Loucy (cell line): ENCODE data around the gene GAB2.

Experiments used
- H2AFZ ChIP-seq: fragments of 200-600 bp; sonication (generic); 2 replicates; pipeline ENCODE4 v1.6.0; 2016; ENCODE audit warnings: antibody characterized with exemption, mild to moderate bottlenecking, low read length, moderate library complexity
- H3F3A ChIP-seq: fragments of 200-600 bp; 2 replicates; pipeline ENCODE4 v1.6.0; 2016; ENCODE audit warnings: antibody characterized with exemption, low read depth, mild to moderate bottlenecking
- H3K27me3 ChIP-seq: fragments of 200-600 bp; sonication (generic); 2 replicates; pipeline ENCODE4 v1.6.1; 2014; ENCODE audit warnings: low read length, mild to moderate bottlenecking; ENCODE audit not compliant: insufficient read depth, poor library complexity, severe bottlenecking
- H3K36me3 ChIP-seq: fragments of 200-600 bp; sonication (generic); 2 replicates; pipeline ENCODE4 v1.6.1; 2016; ENCODE audit warnings: low read length; ENCODE audit not compliant: insufficient read depth
- H3K4me1 ChIP-seq: fragments of 200-600 bp; sonication (generic); 2 replicates; pipeline ENCODE4 v1.5.1; 2014; ENCODE audit warnings: low read length, mild to moderate bottlenecking; ENCODE audit not compliant: insufficient read depth, poor library complexity, severe bottlenecking
- H3K4me2 ChIP-seq: fragments of 200-600 bp; sonication (generic); 2 replicates; pipeline ENCODE4 v1.6.0; 2014; ENCODE audit warnings: antibody characterized with exemption, low read length, low read depth, mild to moderate bottlenecking; ENCODE audit not compliant: poor library complexity, severe bottlenecking
- H3K4me3 ChIP-seq: fragments of 200-600 bp; sonication (generic); 2 replicates; pipeline ENCODE4 v1.5.1; 2014; ENCODE audit warnings: low read length, mild to moderate bottlenecking, mixed read lengths; ENCODE audit not compliant: poor library complexity, severe bottlenecking
- H3K79me2 ChIP-seq: fragments of 200-600 bp; sonication (generic); 2 replicates; pipeline ENCODE4 v1.6.1; 2014; ENCODE audit warnings: low read length; ENCODE audit not compliant: insufficient read depth
- H3K9ac ChIP-seq: fragments of 200-600 bp; sonication (generic); 2 replicates; pipeline ENCODE4 v1.6.0; 2014; ENCODE audit warnings: mild to moderate bottlenecking, low read depth, low read length, moderate library complexity; ENCODE audit not compliant: poor library complexity, severe bottlenecking
- H3K9me2 ChIP-seq: fragments of 200-600 bp; sonication (generic); replicated peaks from 2 replicates; pipeline ENCODE4 v1.6.1; 2016; ENCODE audit warnings: low read depth, low read length, mixed read lengths
- H3K9me3 ChIP-seq: fragments of 200-600 bp; sonication (generic); 2 replicates; pipeline ENCODE4 v1.6.1; 2014; ENCODE audit warnings: mild to moderate bottlenecking, antibody characterized with exemption, low read length, low read depth; ENCODE audit not compliant: insufficient read depth
- H4K20me1 ChIP-seq: fragments of 200-600 bp; sonication (generic); 2 replicates; pipeline ENCODE4 v1.6.0; 2014; ENCODE audit warnings: antibody characterized with exemption, low read length, mild to moderate bottlenecking; ENCODE audit not compliant: insufficient read depth, poor library complexity, severe bottlenecking
- EZH2phosphoT487 ChIP-seq: fragments of 200-600 bp; IDR thresholded peaks from 2 replicates; pipeline ENCODE4 v1.6.1; 2018; ENCODE audit warnings: antibody characterized with exemption, mild to moderate bottlenecking, moderate library complexity, borderline replicate concordance
- TF ChIP-seq, protein P1 (sequence below): fragments of 200-600 bp; sonication (generic); conservative IDR thresholded peaks from 2 replicates; pipeline ENCODE4 v1.5.1; 2014; ENCODE audit warnings: mild to moderate bottlenecking, antibody characterized with exemption, low read length

The GAB2 gene

DNA sequence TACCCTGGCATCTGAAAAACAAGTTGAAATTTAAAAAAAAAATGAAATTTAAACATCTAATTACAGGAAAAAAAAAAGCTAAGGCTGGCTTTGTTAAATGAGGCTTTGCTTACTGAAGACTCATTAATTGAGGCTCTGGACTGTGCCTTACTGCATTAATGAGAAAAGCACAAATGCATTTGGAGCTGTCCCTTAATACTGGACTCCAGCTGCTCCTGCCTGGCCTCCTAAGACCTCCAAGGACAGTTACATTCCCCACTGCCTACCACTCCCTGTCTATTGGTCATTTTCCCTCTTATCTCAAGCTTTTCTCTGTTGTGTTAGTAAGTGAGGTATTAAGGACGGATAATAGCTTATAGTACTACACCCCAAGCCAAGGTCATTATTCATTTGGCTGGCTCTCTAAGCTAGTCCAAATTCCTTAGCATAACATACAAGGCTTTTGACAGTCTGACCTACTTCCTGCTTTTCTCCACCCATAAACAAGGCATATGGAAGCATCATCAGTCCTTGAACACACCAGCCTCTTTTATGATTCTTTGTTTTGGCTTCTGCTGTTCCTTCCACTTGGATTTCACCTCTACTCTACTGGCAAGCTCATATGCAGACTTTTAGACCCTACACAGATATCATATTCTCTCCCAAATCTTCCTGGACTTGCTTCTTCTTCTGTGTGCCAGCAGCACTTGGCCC, 166.4 kb downstream of the GAB2 start:
- H3K9me2 ChIP-seq, result no peaks in the 10 kb centered on the region
- H3K4me2 ChIP-seq, result no peak overlapping the region
- H3K4me1 ChIP-seq, result no peaks in the 10 kb centered on the region
- no peaks in the 10 kb centered on the region for H3K36me3 ChIP-seq
- no peak overlapping the region for H2AFZ ChIP-seq
- no peaks in the 10 kb centered on the region for H3K79me2 ChIP-seq
- H4K20me1 ChIP-seq, result no peaks in the 10 kb centered on the region
- H3K9ac ChIP-seq, result no peak overlapping the region
- no peak overlapping the region for H3K4me3 ChIP-seq
- no peaks in the 10 kb centered on the region for H3F3A ChIP-seq
- H3K27me3 ChIP-seq, result no peaks in the 10 kb centered on the region
- H3K9me3 ChIP-seq, result no peaks in the 10 kb centered on the region
- no peak for TF ChIP-seq EZH2phosphoT487
- TF ChIP-seq, protein P1, sequence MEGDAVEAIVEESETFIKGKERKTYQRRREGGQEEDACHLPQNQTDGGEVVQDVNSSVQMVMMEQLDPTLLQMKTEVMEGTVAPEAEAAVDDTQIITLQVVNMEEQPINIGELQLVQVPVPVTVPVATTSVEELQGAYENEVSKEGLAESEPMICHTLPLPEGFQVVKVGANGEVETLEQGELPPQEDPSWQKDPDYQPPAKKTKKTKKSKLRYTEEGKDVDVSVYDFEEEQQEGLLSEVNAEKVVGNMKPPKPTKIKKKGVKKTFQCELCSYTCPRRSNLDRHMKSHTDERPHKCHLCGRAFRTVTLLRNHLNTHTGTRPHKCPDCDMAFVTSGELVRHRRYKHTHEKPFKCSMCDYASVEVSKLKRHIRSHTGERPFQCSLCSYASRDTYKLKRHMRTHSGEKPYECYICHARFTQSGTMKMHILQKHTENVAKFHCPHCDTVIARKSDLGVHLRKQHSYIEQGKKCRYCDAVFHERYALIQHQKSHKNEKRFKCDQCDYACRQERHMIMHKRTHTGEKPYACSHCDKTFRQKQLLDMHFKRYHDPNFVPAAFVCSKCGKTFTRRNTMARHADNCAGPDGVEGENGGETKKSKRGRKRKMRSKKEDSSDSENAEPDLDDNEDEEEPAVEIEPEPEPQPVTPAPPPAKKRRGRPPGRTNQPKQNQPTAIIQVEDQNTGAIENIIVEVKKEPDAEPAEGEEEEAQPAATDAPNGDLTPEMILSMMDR, result no peak

DNA sequence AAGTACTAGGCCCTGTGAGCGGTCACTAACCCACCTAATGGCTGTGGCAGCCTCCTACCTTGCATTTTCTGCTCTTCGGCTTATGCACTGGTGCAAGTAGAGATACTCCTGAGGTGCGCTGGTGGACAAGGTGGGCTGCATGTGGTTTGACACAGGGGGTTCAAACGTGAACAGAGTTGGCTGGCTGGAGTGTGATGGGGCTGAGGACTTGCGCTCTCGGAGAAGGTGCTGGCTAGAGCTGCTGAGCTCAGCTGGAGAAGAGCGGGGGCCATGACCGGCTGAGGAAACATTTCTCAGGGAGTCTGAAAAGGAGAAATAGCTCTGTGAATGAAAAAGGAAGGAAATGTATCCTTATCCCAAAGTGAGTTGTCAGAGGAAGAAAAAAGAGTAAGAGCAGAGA, 167.5 kb downstream of the GAB2 start:
- H3F3A ChIP-seq, result no peaks in the 10 kb centered on the region

DNA sequence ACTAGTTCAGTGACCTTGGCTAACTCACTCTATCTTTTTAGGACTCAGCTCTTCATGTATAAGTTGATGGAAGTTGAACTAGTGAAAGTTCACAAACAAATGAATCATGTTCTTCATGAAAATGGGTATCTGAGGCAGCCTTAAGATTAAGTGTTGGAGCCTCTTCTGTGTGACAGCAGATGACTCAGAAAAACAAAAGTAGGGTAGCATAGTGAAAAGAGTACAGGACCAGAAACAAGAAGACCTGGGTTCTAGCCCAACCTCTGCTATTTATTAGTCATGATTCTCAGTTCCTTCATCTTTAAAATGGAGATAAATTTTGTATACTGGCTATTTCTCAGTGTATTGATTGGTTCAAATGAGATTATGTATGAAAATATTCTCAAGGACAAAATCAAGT, 168.7 kb downstream of the GAB2 start:
- no peaks in the 10 kb centered on the region for H3K79me2 ChIP-seq
- TF ChIP-seq, protein P1, result no peak
- no peak overlapping the region for H3K4me3 ChIP-seq

More for the DNA sequence above, 167.5 kb downstream of the GAB2 start:
- Histone ChIP-seq H4K20me1 (no peaks in the 10 kb centered on the region), H3K79me2 (no peaks in the 10 kb centered on the region), H3K4me2 (no peak overlapping the region), H3K9me3 (no peaks in the 10 kb centered on the region), H3K9me2 (no peaks in the 10 kb centered on the region), H3K4me3 (no peak overlapping the region), H3K36me3 (no peaks in the 10 kb centered on the region), H3K9ac (no peak overlapping the region), H2AFZ (no peak overlapping the region), H3K27me3 (no peaks in the 10 kb centered on the region), H3K4me1 (no peaks in the 10 kb centered on the region)
- TF ChIP-seq, protein P1, result no peak
- TF ChIP-seq EZH2phosphoT487, result no peak

More for the DNA sequence above, 168.7 kb downstream of the GAB2 start:
- Histone ChIP-seq H3K4me1 (no peaks in the 10 kb centered on the region), H3K4me2 (no peak overlapping the region), H3K27me3 (no peaks in the 10 kb centered on the region), H3K9me2 (no peaks in the 10 kb centered on the region), H3K9ac (no peak overlapping the region), H2AFZ (no peak overlapping the region), H3K36me3 (no peaks in the 10 kb centered on the region), H3F3A (no peaks in the 10 kb centered on the region), H3K9me3 (no peaks in the 10 kb centered on the region), H4K20me1 (no peaks in the 10 kb centered on the region)
